GM06990 (cell line): ENCODE results near the gene ATP6V0E1.

Experiments
- DNase-seq: peaks from one replicate; pipeline ENCODE4 v3.0.0-alpha.2; 2011; ENCODE audit not compliant: insufficient read length; ENCODE audit errors: extremely low read depth
- H3K27me3 ChIP-seq: replicated peaks from 2 replicates; pipeline ENCODE4 v1.6.0; 2011; ENCODE audit warnings: low read length; ENCODE audit not compliant: control insufficient read depth, insufficient read depth
- H3K36me3 ChIP-seq: 2 replicates; pipeline ENCODE4 v1.5.1; 2011; ENCODE audit warnings: low read length; ENCODE audit not compliant: control insufficient read depth, insufficient read depth
- H3K4me3 ChIP-seq: replicated peaks from 2 replicates; pipeline ENCODE4 v1.5.1; 2011; ENCODE audit warnings: low read depth, mild to moderate bottlenecking, control low read depth, low read length
- TF ChIP-seq, protein P1 (sequence below): IDR thresholded peaks from 2 replicates; pipeline ENCODE4 v1.5.1; 2011; ENCODE audit warnings: low read length, control low read depth, mild to moderate bottlenecking, inconsistent platforms; ENCODE audit not compliant: insufficient read depth, poor library complexity, severe bottlenecking

Gene ATP6V0E1

GRCh38 chr5:173004447-173004846 lies 20.9 kb downstream of the ATP6V0E1 start:
- H3K36me3 ChIP-seq: no peaks in the 10 kb centered on the region; the same call in none of the 2 replicates
- no peak for DNase-seq
- no peaks in the 10 kb centered on the region for H3K27me3 ChIP-seq
- TF ChIP-seq, protein P1, sequence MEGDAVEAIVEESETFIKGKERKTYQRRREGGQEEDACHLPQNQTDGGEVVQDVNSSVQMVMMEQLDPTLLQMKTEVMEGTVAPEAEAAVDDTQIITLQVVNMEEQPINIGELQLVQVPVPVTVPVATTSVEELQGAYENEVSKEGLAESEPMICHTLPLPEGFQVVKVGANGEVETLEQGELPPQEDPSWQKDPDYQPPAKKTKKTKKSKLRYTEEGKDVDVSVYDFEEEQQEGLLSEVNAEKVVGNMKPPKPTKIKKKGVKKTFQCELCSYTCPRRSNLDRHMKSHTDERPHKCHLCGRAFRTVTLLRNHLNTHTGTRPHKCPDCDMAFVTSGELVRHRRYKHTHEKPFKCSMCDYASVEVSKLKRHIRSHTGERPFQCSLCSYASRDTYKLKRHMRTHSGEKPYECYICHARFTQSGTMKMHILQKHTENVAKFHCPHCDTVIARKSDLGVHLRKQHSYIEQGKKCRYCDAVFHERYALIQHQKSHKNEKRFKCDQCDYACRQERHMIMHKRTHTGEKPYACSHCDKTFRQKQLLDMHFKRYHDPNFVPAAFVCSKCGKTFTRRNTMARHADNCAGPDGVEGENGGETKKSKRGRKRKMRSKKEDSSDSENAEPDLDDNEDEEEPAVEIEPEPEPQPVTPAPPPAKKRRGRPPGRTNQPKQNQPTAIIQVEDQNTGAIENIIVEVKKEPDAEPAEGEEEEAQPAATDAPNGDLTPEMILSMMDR: no peak
- H3K4me3 ChIP-seq: no peak overlapping the region

- TF ChIP-seq, protein P1: no peak
- H3K36me3 ChIP-seq: peaks cover 1% of the 10 kb centered on the region; the same call in 1 of the 2 replicates
- no peaks in the 10 kb centered on the region for H3K27me3 ChIP-seq
- no peak overlapping the region for H3K4me3 ChIP-seq
- DNase-seq: no peak
These were observed 26.4 kb downstream of the ATP6V0E1 start for GRCh38 chr5:173010021-173010420.

DNA sequence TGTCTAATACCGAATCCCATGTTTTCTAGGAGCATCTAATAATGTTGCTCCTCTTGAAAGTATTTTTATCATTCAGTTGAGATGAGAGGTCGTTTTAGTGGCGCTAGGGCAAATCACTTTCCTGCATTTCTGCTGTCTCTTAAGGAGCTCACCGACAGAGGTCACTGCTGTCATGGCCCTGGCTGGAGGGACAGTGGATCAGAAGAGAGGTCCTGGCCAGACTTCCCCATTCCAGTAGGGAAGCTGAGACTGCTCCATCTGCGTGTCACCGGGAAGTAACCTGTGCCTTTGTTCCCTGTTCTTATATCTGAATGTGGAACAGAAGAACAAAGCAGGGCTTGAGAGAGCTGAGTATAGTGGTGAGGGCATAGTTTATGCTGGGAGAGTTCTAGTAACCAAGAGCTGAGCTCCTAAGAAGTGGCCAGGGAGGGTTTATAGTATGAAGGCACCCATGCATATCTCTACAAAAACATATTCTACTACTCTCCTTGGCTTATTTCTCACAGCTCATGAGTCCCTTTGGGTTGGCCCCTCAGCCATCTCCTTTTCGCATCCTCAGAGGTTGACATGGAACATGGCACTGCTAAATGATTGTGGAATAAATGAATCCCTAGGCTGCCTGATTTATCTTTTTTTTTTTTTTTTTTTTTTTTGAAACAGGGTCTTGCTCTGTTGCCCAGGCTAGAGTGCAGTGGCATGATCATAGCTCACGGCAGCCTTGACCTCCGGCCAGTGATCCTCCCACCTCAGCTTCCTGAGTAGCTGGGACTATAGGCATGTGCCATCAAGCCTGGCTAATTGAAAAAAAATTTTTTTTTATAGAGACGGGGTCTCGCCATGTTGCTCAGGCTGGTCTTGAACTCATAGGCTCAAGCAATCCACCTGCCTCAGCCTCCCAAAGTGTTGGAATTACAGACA lies 27.2 kb downstream of the ATP6V0E1 start:
- DNase-seq: no peak
- no peaks in the 10 kb centered on the region for H3K27me3 ChIP-seq
- H3K36me3 ChIP-seq: peaks cover 1% of the 10 kb centered on the region; the same call in 1 of the 2 replicates
- no peak overlapping the region for H3K4me3 ChIP-seq
- TF ChIP-seq, protein P1: peak; percentile 5

DNA sequence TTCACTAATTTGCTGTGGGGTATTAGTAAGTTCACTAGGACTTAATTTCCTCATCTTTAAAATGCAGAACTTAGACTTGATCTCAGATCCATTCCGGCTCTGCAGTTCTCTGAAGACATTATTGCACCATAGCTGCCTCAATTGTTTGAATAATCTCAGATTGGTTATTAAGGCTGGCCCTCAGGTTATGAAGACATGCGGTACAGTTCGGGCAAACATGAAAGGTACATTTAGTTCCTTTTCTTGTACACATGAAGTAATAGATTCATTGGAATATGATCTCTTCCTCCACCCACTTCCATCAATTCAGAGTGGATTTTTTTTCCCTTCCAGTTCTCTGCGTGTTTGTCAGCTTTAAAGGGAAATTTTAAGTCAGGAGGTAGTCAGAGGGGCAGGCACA lies 28.0 kb downstream of the ATP6V0E1 start:
- TF ChIP-seq, protein P1: no peak
- peaks cover 1% of the 10 kb centered on the region; the same call in 1 of the 2 replicates for H3K36me3 ChIP-seq
- no peak for DNase-seq

DNA sequence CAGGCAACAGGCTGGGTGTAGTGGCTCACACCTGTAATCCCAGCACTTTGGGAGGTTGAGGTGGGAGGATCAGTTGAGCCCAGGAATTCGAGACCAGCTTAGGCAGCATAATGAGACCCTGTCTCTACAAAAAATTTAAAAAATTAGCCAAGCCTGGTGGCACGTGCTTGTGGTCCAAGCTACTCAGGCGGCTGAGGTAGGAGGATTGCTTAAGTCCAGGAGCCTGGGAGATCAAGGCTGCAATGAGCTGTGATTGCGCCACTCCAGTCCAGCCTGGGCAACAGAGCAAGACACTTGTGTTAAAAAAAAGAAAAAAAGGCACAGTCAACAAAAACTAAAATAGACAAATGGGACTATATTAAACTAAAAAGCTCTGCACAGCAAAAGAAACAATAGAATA lies 29.3 kb downstream of the ATP6V0E1 start:
- no peak overlapping the region for H3K4me3 ChIP-seq
- TF ChIP-seq, protein P1: no peak
- no peak for DNase-seq

More for the DNA sequence above, 28.0 kb downstream of the ATP6V0E1 start:
- Histone ChIP-seq H3K27me3 (no peaks in the 10 kb centered on the region), H3K4me3 (no peak overlapping the region)

More for the DNA sequence above, 29.3 kb downstream of the ATP6V0E1 start:
- peaks cover 1% of the 10 kb centered on the region; the same call in 1 of the 2 replicates for H3K36me3 ChIP-seq
- no peaks in the 10 kb centered on the region for H3K27me3 ChIP-seq
